DMS53 treated with DMSO at 0.1 percent for 48 hours (cell line): ENCODE measurements around the gene GLIPR2.

Experiments
- DNase-seq: peaks from one replicate; lab custom pipeline; 2025; ENCODE audit not compliant: unreplicated experiment; lab: John Stamatoyannopoulos, UW

The GLIPR2 gene

GRCh38 chr9:36191290-36191645 is 54.7 kb downstream of the GLIPR2 start:
- no peak for DNase-seq

GRCh38 chr9:36191686-36192085 is 55.2 kb downstream of the GLIPR2 start:
- DNase-seq: no peak

- no peak for DNase-seq
Measured at GRCh38 chr9:36192196-36192595, 55.7 kb downstream of the GLIPR2 start.

- no peak for DNase-seq
Measured at GRCh38 chr9:36193023-36193422, 56.5 kb downstream of the GLIPR2 start.

- DNase-seq: no peak
Measured at GRCh38 chr9:36194326-36195000, 57.9 kb downstream of the GLIPR2 start.

- no peak for DNase-seq
Measured at GRCh38 chr9:36204906-36205547, 68.5 kb downstream of the GLIPR2 start.

- no peak for DNase-seq
Measured at GRCh38 chr9:36207016-36207415, 70.5 kb downstream of the GLIPR2 start.

- DNase-seq: no peak
Measured at GRCh38 chr9:36207546-36208012, 71.0 kb downstream of the GLIPR2 start.

- DNase-seq: no peak
Measured at GRCh38 chr9:36208521-36209253, 72.2 kb downstream of the GLIPR2 start.

GRCh38 chr9:36210722-36211121 is 74.2 kb downstream of the GLIPR2 start:
- DNase-seq: no peak

- DNase-seq: no peak
Measured at GRCh38 chr9:36211510-36211909, 75.0 kb downstream of the GLIPR2 start.

- DNase-seq: no peak
Measured at GRCh38 chr9:36213387-36213786, 76.9 kb downstream of the GLIPR2 start.
